Right lobe of liver (tissue), 6 donors: ENCODE data around the gene MMD2. TPM values are rescaled to one million over a fixed set of nuclear protein-coding genes. Genes with fewer than 3 reads are reported as not detected.

Experiments
- ATAC-seq, 4 donors: fragments of 200-7000 bp; cut with Tn5 transposase; one replicate each; pipeline ENCODE4 v1.9.1; 2020; ENCODE audit warnings: mild to moderate bottlenecking in 4 of 4, moderate library complexity in 4 of 4
- DNase-seq, 3 donors: peaks; one replicate each; pipeline ENCODE4 v3.0.0-alpha.2; 2020
- H3K27ac ChIP-seq, 3 donors: fragments of 200-600 bp; one replicate each; pipeline ENCODE4 v1.8.0; 2022
- H3K27me3 ChIP-seq, 2 donors: fragments of 200-600 bp; one replicate each; pipeline ENCODE4 v1.8.0; 2022
- H3K36me3 ChIP-seq, 4 donors: fragments of 200-600 bp; sonication (generic) in 1 of 4; one replicate each; pipeline versions ENCODE4 v1.5.1 to v1.8.0; 2017 to 2022; ENCODE audit warnings: control low read depth in 1 of 4
- H3K4me1 ChIP-seq, 4 donors: fragments of 200-600 bp; sonication (generic) in 1 of 4; one replicate each; pipeline versions ENCODE4 v1.5.1 to v1.8.0; 2017 to 2022; ENCODE audit warnings: control low read depth in 1 of 4
- H3K4me3 ChIP-seq, 3 donors: fragments of 200-600 bp; one replicate each; pipeline ENCODE4 v1.8.0; 2022
- H3K9me3 ChIP-seq, 4 donors: fragments of 200-600 bp; sonication (generic) in 1 of 4; one replicate each; pipeline versions ENCODE4 v1.5.1 to v1.8.0; 2017 to 2022; ENCODE audit warnings: control low read depth in 1 of 4
- CTCF ChIP-seq, 4 donors: fragments of 200-600 bp in 3 of 4; fragments of 450-650 bp in 1 of 4; IDR thresholded peaks; one replicate each; pipeline versions ENCODE4 v1.5.1 to v1.8.0; 2016 to 2022; ENCODE audit warnings: antibody characterized with exemption in 4 of 4, mild to moderate bottlenecking in 2 of 4
- POLR2A ChIP-seq: fragments of 450-650 bp; IDR thresholded peaks from one replicate; pipeline ENCODE4 v1.6.1; 2017; ENCODE audit warnings: antibody characterized with exemption, mild to moderate bottlenecking
- WGBS: methylation state at CpG from one replicate; pipeline ENCODE4 v1.1.6; 2018; ENCODE audit warnings: low coverage, low lambda C conversion rate; ENCODE audit not compliant: insufficient coverage; ENCODE audit errors: missing lambda C conversion rate; 5-methylcytosine and 5-hydroxymethylcytosine counted together
- intact Hi-C, 2 donors: fragments of 100-400 bp; cut with DNase I; formaldehyde crosslinking; loops; one replicate each; pipeline versions ENCODE4 v1.11.2 to v1.14.1; 2022
- total RNA-seq, 6 experiments: library from RNA; depleted of rRNA in 2 of 6; stranded (reverse); fragments of >200 nt in 2 of 6; fragmentation: NEBNext Ultra II Directional in 3 of 6; extraction: Animal tissue kit (Norgen Biotek cat#: 25700) in 3 of 6; gene quantifications; one replicate each; pipeline versions ENCODE4 v1.1.0 to v1.2.4, GENCODE V29; 2016 to 2023
- donor health status: DM: no; HTN: yes; CAD: no.
- donor health status: DM: no; HTN: no; CAD: no.
- donor health status: DM: no; HTN: no; CAD: no.
- donor health status: DM: no; HTN: yes; CAD: no.
- donor health status: DM: no; HTN: yes; CAD: no.

MMD2 gene
- total RNA-seq, 6 experiments from 2014 or later, result not detected

- intact Hi-C loops, result no loop called here
- Histone ChIP-seq H3K36me3 (no peaks in the 10 kb centered on the region), H3K27ac (no peak overlapping the region), H3K9me3 (no peaks in the 10 kb centered on the region), H3K4me1 (no peaks in the 10 kb centered on the region), H3K27me3 (no peaks in the 10 kb centered on the region), H3K4me3 (no peak overlapping the region)
- no peak for ATAC-seq
- TF ChIP-seq POLR2A, result no peak
- TF ChIP-seq CTCF (IDR thresholded peaks at IDR 0.05), result no peak
- WGBS, result 80% methylated on average over 10 of the region's 11 CpGs
- DNase-seq, result no peak
These were observed 6.5 kb upstream of the MMD2 start for GRCh38 chr7:4965295-4966022.

- WGBS, result 50% methylated on average over 11 of the region's 11 CpGs
- intact Hi-C loops, result no loop called here
- Histone ChIP-seq H3K9me3 (no peaks in the 10 kb centered on the region), H3K27ac (no peak overlapping the region), H3K36me3 (no peaks in the 10 kb centered on the region), H3K4me3 (no peak overlapping the region), H3K4me1 (no peaks in the 10 kb centered on the region), H3K27me3 (no peaks in the 10 kb centered on the region)
- ATAC-seq (no peak), DNase-seq (peak in 1 of 3 donors; percentile 17)
- TF ChIP-seq CTCF (IDR thresholded peaks at IDR 0.05) (no peak), POLR2A (no peak)
These were observed 5.5 kb upstream of the MMD2 start for GRCh38 chr7:4964506-4964905.

GRCh38 chr7:4962872-4963775, 4.1 kb upstream of the MMD2 start:
- peak in 1 of 4 donors; percentile 30 for ATAC-seq
- intact Hi-C loops, result no loop called here
- Histone ChIP-seq H3K36me3 (no peaks in the 10 kb centered on the region), H3K27ac (no peak overlapping the region), H3K4me3 (no peak overlapping the region), H3K9me3 (no peaks in the 10 kb centered on the region), H3K4me1 (no peaks in the 10 kb centered on the region), H3K27me3 (peaks cover 0 to 5% of the 10 kb centered on the region in 2 donors)
- TF ChIP-seq CTCF (IDR thresholded peaks at IDR 0.05) (no peak), POLR2A (no peak)
- WGBS, result 47% methylated on average over 12 of the region's 19 CpGs
- DNase-seq, result peak in 1 of 3 donors; percentile 43

GRCh38 chr7:4960363-4960762, 1.4 kb upstream of the MMD2 start:
- intact Hi-C loops, result no loop called here
- peak in 2 of 4 donors; percentile 20 to 28 for ATAC-seq
- peak in 1 of 3 donors; percentile 42 for DNase-seq
- no peak for TF ChIP-seq CTCF (IDR thresholded peaks at IDR 0.05)
- no peaks in the 10 kb centered on the region for H3K9me3 ChIP-seq
- WGBS, result 20% methylated on average over 1 of the region's 10 CpGs
- H3K36me3 ChIP-seq, result no peaks in the 10 kb centered on the region
- H3K27me3 ChIP-seq, result peaks cover 0 to 5% of the 10 kb centered on the region in 2 donors
- no peaks in the 10 kb centered on the region for H3K4me1 ChIP-seq
- no peak overlapping the region for H3K4me3 ChIP-seq
- H3K27ac ChIP-seq, result no peak overlapping the region
